ENCODE data around the gene ZNHIT1.

ZNHIT1 gene

GRCh38 chr7:101216860-101217387, 1.0 kb upstream of the ZNHIT1 start:
- DNase-seq (ENCODE audit: low read depth in 4 of 4, low spot score in 1 of 4): no peak

GRCh38 chr7:101218236-101219125, 516 bp downstream of the ZNHIT1 start:
- no peak for DNase-seq (ENCODE audit: low read depth in 4 of 4, low spot score in 1 of 4)

GRCh38 chr7:101220295-101220694, 2.3 kb downstream of the ZNHIT1 start:
- DNase-seq (ENCODE audit: low read depth in 4 of 4, low spot score in 1 of 4): no peak

- no peak for DNase-seq (ENCODE audit: low read depth in 4 of 4, low spot score in 1 of 4)
These were observed 4.4 kb downstream of the ZNHIT1 start for GRCh38 chr7:101222275-101222830.

- no peak for DNase-seq (ENCODE audit: low read depth in 4 of 4, low spot score in 1 of 4)
These were observed 5.6 kb downstream of the ZNHIT1 start for GRCh38 chr7:101223528-101223927.

- no peak for DNase-seq (ENCODE audit: low read depth in 4 of 4, low spot score in 1 of 4)
These were observed 7.7 kb downstream of the ZNHIT1 start for GRCh38 chr7:101225650-101226049.

GRCh38 chr7:101226721-101227120, 8.8 kb downstream of the ZNHIT1 start:
- DNase-seq (ENCODE audit: low read depth in 4 of 4, low spot score in 1 of 4): no peak

GRCh38 chr7:101231644-101232043, 13.7 kb downstream of the ZNHIT1 start:
- DNase-seq (ENCODE audit: low read depth in 4 of 4, low spot score in 1 of 4): no peak

- DNase-seq (ENCODE audit: low read depth in 4 of 4, low spot score in 1 of 4): no peak
These were observed 14.3 kb downstream of the ZNHIT1 start for GRCh38 chr7:101232141-101232850.

GRCh38 chr7:101233907-101234547, 16.1 kb downstream of the ZNHIT1 start:
- no peak for DNase-seq (ENCODE audit: low read depth in 4 of 4, low spot score in 1 of 4)

GRCh38 chr7:101234636-101235035, 16.7 kb downstream of the ZNHIT1 start:
- no peak for DNase-seq (ENCODE audit: low read depth in 4 of 4, low spot score in 1 of 4)

GRCh38 chr7:101235050-101235449, 17.1 kb downstream of the ZNHIT1 start:
- no peak for DNase-seq (ENCODE audit: low read depth in 4 of 4, low spot score in 1 of 4)

GRCh38 chr7:101235522-101235921, 17.6 kb downstream of the ZNHIT1 start:
- DNase-seq (ENCODE audit: low read depth in 4 of 4, low spot score in 1 of 4): no peak

- no peak for DNase-seq (ENCODE audit: low read depth in 4 of 4, low spot score in 1 of 4)
These were observed 18.4 kb downstream of the ZNHIT1 start for GRCh38 chr7:101236292-101236835.

- DNase-seq (ENCODE audit: low read depth in 4 of 4, low spot score in 1 of 4): no peak
These were observed 19.5 kb downstream of the ZNHIT1 start, which contains the start of gene CLDN15 for GRCh38 chr7:101237206-101238067. TSS of gene CLDN15 (minus strand) at chr7:101237802. CDS start at chr7:101237581, 221 bp downstream.

GRCh38 chr7:101238226-101239182, 20.5 kb downstream of the ZNHIT1 start:
- no peak for DNase-seq (ENCODE audit: low read depth in 4 of 4, low spot score in 1 of 4)

GRCh38 chr7:101239191-101239950, 21.4 kb downstream of the ZNHIT1 start:
- DNase-seq (ENCODE audit: low read depth in 4 of 4, low spot score in 1 of 4): no peak

GRCh38 chr7:101239951-101240220, 21.9 kb downstream of the ZNHIT1 start:
- DNase-seq (ENCODE audit: low read depth in 4 of 4, low spot score in 1 of 4): no peak
